Caco-2 (cell line): ENCODE measurements around the gene ZG16. TPM values are rescaled to one million over a fixed set of nuclear protein-coding genes. Genes with fewer than 3 reads are reported as not detected.

Experiments
- BruUV-seq: library from RNA; stranded (reverse); fragments of 400-500 nt; replicated peaks from 2 replicates; lab custom pipeline; 2021; lab: Mats Ljungman, UMichigan
- CTCF ChIA-PET: fragments of 300-600 bp; sonication (Branson Sonifier 250); formaldehyde crosslinking; loops from one replicate; lab custom pipeline; 2022; ENCODE audit warnings: antibody characterized with exemption; lab: Charles Lee
- POLR2A ChIA-PET: fragments of 300-600 bp; sonication (Branson Sonifier 250); formaldehyde crosslinking; loops from one replicate; lab custom pipeline; 2022; ENCODE audit warnings: antibody characterized with exemption; lab: Charles Lee
- DNase-seq, 2 experiments: peaks; one replicate each; pipeline versions ENCODE4 v3.0.0 to v3.0.0-alpha.2; 2020 to 2022
- H3K27me3 ChIP-seq: replicated peaks from 2 replicates; pipeline ENCODE4 v1.6.0; 2011; ENCODE audit warnings: low read length; ENCODE audit not compliant: control insufficient read depth, insufficient read depth
- H3K36me3 ChIP-seq: 2 replicates; pipeline ENCODE4 v1.5.1; 2011; ENCODE audit warnings: low read length; ENCODE audit not compliant: control insufficient read depth, insufficient read depth
- H3K4me1 ChIP-seq: fragments of 250-450 bp; sonication (Bioruptor Pico); 2 replicates; pipeline ENCODE4 v1.5.1; 2020; ENCODE audit warnings: mild to moderate bottlenecking
- H3K4me3 ChIP-seq: 2 replicates; pipeline ENCODE4 v1.5.1; 2011; ENCODE audit warnings: low read depth, mild to moderate bottlenecking, control low read depth, low read length
- H3K9me3 ChIP-seq: fragments of 250-450 bp; sonication (Bioruptor Pico); 2 replicates; pipeline ENCODE4 v1.5.1; 2020; ENCODE audit warnings: mild to moderate bottlenecking, moderate library complexity
- H3K27ac Mint-ChIP-seq: one replicate; pipeline ENCODE4 v1.8.0; 2022; ENCODE audit warnings: mixed read lengths; ENCODE audit not compliant: unreplicated experiment
- H3K27me3 Mint-ChIP-seq: one replicate; pipeline ENCODE4 v1.8.0; 2022; ENCODE audit warnings: mixed read lengths; ENCODE audit not compliant: insufficient read depth, unreplicated experiment
- H3K36me3 Mint-ChIP-seq: one replicate; pipeline ENCODE4 v1.8.0; 2022; ENCODE audit warnings: mild to moderate bottlenecking, mixed read lengths; ENCODE audit not compliant: insufficient read depth, unreplicated experiment
- H3K4me1 Mint-ChIP-seq: one replicate; pipeline ENCODE4 v1.8.0; 2022; ENCODE audit warnings: low read depth, mixed read lengths; ENCODE audit not compliant: unreplicated experiment
- H3K4me3 Mint-ChIP-seq: one replicate; pipeline ENCODE4 v1.8.0; 2022; ENCODE audit warnings: mild to moderate bottlenecking, moderate library complexity, mixed read lengths; ENCODE audit not compliant: unreplicated experiment
- H3K9me3 Mint-ChIP-seq: one replicate; pipeline ENCODE4 v1.8.0; 2022; ENCODE audit warnings: mixed read lengths; ENCODE audit not compliant: unreplicated experiment
- CTCF ChIP-seq, 2 experiments: fragments of 200-600 bp in 1 of 2; IDR thresholded peaks; 1 replicate in 1 of 2; 2 replicates in 1 of 2; pipeline versions ENCODE4 v1.5.1 to v1.8.0; 2011 to 2022; ENCODE audit warnings: antibody characterized with exemption in 1 of 2, control low read depth in 1 of 2, inconsistent platforms in 1 of 2, low read depth in 1 of 2, low read length in 1 of 2, mild to moderate bottlenecking in 1 of 2, moderate library complexity in 1 of 2; ENCODE audit not compliant: insufficient read depth in 1 of 2, severe bottlenecking in 1 of 2, unreplicated experiment in 1 of 2
- intact Hi-C: fragments of 100-400 bp; cut with micrococcal nuclease; formaldehyde crosslinking; loops from one replicate; pipeline ENCODE4 v1.10.0; 2022; ENCODE audit not compliant: unreplicated experiment
- total RNA-seq: library from RNA; stranded (reverse); gene quantifications from 2 replicates; pipeline ENCODE4 v1.2.3, GENCODE V29; 2022

Gene ZG16
- total RNA-seq, 1 experiment from 2014 or later: 1.9 TPM

- Mint-ChIP-seq H3K4me3 (peak overlapping the region; percentile 87), H3K4me1 (peaks cover 36% of the 10 kb centered on the region), H3K9me3 (no peaks in the 10 kb centered on the region), H3K27ac (peak overlapping the region; percentile 85), H3K36me3 (peaks cover 85% of the 10 kb centered on the region), H3K27me3 (no peaks in the 10 kb centered on the region)
- peaks cover 28% of the 10 kb centered on the region for H3K4me1 ChIP-seq
- no peaks in the 10 kb centered on the region for H3K27me3 ChIP-seq
- H3K4me3 ChIP-seq: peak overlapping the region; percentile 90
- ChIA-PET POLR2A (interaction anchor here (0.7 to 1.7 kb wide), 4 partner anchors 9 to 223 kb away, joined by 3 to 10 read pairs (median 4); partner anchors contain the start of genes KCTD13, KIF22, PAGR1 and TLCD3B), CTCF (interaction anchor here (0.6 to 3.5 kb wide), 11 partner anchors 9 to 258 kb away, joined by 3 to 26 read pairs (median 6); partner anchors contain the start of genes ALDOA, CDIPT, KCTD13 and PAGR1)
- peak; percentile 24 to 56 for TF ChIP-seq CTCF (IDR thresholded peaks at IDR 0.05; ENCODE audit: insufficient read depth in 1 of 2, low read depth in 1 of 2, low read length in 1 of 2, severe bottlenecking in 1 of 2, unreplicated experiment in 1 of 2)
- intact Hi-C loops: loop anchor here (5.0 kb wide), 1 partner anchor 105 kb away; no protein-coding TSS in a partner anchor
- H3K9me3 ChIP-seq: no peaks in the 10 kb centered on the region
- TSS peak; percentile 32 for BruUV-seq
- H3K36me3 ChIP-seq: peaks cover 10% of the 10 kb centered on the region
- DNase-seq: peak; percentile 80 to 87
These were observed 29.6 kb downstream of the ZG16 start for GRCh38 chr16:29807426-29808218.

- Mint-ChIP-seq H3K36me3 (peaks cover 80% of the 10 kb centered on the region), H3K9me3 (no peaks in the 10 kb centered on the region), H3K27ac (peak overlapping the region; percentile 85), H3K4me3 (peak overlapping the region; percentile 87), H3K27me3 (no peaks in the 10 kb centered on the region), H3K4me1 (peaks cover 37% of the 10 kb centered on the region)
- intact Hi-C loops: loop anchor here (5.0 kb wide), 1 partner anchor 106 kb away; no protein-coding TSS in a partner anchor
- peak overlapping the region; percentile 90 for H3K4me3 ChIP-seq
- ChIA-PET POLR2A (interaction anchor here (1.2 to 1.7 kb wide), 3 partner anchors 8 to 118 kb away, joined by 3 to 10 read pairs (median 6); partner anchors contain the start of genes KCTD13, KIF22 and PAGR1), CTCF (interaction anchor here (0.9 to 3.5 kb wide), 8 partner anchors 8 to 224 kb away, joined by 3 to 26 read pairs (median 6); partner anchors contain the start of genes CDIPT, KCTD13, PAGR1 and TAOK2)
- peaks cover 33% of the 10 kb centered on the region for H3K4me1 ChIP-seq
- H3K36me3 ChIP-seq: peaks cover 10% of the 10 kb centered on the region
- TF ChIP-seq CTCF (IDR thresholded peaks at IDR 0.05; ENCODE audit: insufficient read depth in 1 of 2, low read depth in 1 of 2, low read length in 1 of 2, severe bottlenecking in 1 of 2, unreplicated experiment in 1 of 2): no peak
- BruUV-seq: no TSS peak
- H3K9me3 ChIP-seq: no peaks in the 10 kb centered on the region
- no peak for DNase-seq
- no peaks in the 10 kb centered on the region for H3K27me3 ChIP-seq
These were observed 30.3 kb downstream of the ZG16 start for GRCh38 chr16:29808219-29808900.
